ENCODE measurements around the gene NAALADL1.
A peak's percentile ranks its signal among the peaks of the same experiment; 100 is the strongest.

Gene NAALADL1

DNA sequence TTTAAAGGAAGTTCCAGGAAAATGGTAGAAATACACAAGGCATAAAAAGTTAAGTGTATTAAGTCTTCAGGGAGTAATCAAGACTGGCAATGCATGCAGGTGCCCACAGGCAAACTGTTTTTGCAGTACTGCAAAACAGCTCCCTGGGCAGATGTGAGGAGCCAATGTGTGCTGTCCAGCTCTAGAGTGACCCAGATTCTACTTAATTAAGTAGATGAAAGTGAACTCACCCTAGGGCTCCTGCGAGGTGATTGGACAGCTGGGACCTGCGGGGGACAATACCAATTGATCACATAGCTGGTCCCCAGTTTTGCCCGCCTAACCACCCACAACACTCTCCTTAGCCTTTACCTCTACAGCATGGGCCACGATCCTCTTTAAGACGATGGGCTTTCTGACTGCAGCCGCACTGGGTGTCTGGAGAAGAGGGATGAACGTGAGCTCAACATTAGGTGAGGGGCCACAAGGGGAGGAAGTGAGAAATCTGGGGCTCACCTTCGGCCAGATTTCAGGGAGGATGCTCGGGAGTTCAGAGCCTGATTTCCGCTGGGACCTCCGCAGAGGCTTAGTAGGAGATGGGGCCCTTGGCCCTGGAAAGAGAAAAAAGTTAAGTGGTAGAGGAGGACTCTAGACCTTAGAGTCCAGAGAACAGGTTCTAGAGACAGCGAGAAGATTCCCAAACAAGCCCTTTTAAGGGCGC is 24.9 kb upstream of the NAALADL1 start:
- no peak for DNase-seq

DNA sequence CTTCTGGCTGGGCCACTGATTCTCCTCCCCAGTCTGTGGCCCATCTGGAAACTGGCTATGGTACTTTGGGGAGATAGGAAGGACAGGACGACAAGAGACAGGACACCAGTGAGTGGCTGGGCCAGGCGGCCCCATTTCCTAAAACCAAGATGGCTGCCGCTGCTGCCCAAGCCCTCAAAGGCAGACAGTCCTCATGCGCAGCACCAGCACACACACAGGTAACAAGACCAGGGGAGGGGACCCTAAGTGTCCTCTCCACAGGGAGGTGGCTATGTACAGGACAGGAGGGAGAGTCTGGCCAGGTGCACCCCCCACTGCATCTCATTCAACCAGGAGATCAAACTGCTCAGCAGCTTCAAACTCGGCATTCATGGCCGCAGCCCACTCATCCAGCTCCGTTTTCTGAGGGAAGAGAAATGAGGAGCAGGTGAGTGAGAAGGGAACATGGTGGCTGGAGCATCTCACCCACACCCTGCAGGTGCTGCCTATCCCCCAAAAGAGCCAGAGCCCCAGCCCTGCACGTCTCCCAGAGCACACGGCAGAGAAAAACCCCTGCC is 20.5 kb upstream of the NAALADL1 start:
- DNase-seq = no peak

DNA sequence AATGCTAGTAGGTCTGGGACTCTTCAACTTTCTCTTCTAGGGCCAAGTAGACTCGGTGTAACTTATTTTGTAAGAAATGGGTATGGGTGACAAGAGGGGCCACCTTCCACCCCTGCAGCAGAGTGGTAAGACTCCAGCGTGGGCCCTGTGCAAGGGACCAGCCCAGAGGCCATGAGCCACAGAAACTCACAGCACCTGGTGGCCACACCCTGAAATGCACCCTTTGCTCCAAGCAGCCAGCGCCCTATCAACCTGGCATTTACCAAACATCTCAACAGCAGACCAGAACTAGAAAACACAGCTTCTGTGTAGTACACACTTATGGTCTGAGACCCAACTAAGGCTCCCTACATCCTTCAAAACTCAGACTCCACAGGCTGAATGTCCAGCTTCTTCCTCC is 19.8 kb upstream of the NAALADL1 start:
- peak in 3 of 4 experiments; percentile 48 to 72 (median 57) for DNase-seq

DNA sequence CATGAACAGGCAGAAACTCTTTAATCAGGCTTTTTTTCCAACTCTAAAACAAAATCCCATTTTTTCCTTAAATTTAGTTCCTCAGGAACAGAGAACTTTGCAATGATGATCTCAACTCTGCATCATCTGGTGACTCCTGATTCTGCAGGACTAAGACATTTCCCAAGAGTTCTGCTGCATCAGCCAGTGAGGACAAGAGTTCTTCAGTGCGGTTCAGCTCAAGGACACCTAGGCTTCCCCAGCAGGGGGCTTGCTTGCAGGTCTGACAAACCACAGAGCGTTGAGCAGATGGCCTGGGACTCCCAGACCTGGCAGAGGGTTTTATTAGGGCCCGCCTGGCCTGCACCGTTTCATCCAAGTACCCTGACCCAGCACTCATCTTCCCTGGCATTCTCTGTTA is 19.1 kb upstream of the NAALADL1 start:
- no peak for DNase-seq

DNA sequence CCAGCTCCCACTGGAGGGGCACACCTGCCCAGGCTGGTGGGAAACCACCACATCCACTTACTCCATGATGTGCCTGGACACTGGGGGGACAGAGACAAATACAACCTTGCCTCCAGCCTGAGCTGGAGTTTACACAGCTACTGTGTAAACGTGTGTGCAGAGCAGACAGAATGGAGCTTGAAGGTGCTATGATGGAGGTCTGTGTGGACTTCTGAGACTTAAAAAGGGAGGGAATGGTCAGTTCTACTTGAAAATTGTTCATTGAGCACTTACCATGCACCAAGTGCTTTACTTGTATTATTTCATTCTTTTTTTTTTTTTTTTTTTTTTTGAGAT is 14.2 kb upstream of the NAALADL1 start:
- no peak for DNase-seq

DNA sequence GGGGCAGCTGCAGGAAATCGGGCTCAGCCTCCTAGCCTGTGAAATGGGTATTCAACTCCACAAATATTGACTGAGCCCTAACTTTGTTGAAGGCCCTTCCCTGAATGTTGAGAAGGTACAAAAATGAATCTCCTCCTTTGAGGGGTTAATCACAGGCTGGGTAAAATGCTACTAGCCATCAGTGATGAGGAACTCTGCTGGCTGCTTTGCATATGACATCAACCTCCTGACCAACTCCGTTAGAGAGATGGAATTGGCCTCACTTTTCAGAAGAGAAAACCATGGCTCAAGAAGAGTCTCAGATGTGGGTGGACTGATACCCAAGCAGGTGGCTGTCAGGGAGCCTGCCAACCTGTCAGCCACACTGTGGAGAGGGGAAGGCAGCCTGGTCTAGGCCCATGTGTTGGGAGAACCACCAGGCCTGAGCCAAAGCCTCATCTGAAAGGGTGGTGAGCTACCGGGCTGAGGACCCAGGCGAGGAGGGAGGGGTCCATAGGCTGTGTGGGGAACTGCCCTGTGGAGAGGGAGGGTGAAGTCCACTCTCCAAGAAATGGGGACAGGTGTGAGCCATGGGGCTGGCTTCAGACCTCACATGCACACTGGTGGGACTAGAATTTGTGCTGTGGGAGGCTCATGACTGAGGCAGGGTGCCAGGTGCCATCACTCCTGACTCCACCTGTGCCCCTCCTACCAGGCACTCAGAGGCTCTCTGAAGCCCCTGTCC is 13.7 kb upstream of the NAALADL1 start:
- DNase-seq = no peak

DNA sequence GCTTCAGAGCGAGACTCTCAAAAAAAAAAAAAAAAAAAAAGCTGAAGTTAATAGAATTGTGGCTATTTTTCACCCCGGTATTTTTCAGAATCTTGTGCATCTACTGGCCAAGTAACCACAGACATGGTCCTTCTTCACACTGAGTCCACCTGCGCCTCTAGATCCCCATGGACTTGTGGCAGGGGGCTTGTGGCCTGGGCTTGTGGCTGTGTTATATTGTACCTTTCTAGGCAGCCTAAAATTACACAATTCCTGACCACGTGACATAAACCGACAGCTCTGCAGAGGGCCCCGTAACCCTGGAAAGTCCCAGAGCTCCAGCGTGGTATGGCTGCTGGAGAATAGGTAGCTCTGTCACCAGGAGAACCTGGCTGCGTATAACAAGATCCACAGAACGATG is 10.9 kb upstream of the NAALADL1 start:
- DNase-seq = no peak

DNA sequence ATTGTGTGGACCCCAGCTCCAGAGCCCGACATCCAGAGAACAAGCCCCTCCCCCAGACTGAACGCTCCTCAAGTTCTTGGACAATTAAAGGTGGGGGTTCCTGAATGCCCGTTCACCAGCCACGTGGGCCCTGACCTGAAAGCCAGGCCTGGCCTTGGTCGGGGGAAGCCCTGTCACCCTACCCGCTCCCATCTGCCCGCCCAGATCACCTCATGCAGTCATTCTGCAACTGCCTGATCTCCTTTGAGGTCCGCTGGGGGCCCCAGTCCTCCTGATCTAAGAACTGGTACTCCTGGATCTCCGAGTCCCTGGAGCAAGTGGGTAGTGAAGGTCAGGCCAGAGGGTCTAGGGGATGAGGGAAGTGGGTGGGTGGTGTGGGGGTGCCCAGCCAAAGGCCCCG is 9.1 kb upstream of the NAALADL1 start:
- DNase-seq = no peak

DNA sequence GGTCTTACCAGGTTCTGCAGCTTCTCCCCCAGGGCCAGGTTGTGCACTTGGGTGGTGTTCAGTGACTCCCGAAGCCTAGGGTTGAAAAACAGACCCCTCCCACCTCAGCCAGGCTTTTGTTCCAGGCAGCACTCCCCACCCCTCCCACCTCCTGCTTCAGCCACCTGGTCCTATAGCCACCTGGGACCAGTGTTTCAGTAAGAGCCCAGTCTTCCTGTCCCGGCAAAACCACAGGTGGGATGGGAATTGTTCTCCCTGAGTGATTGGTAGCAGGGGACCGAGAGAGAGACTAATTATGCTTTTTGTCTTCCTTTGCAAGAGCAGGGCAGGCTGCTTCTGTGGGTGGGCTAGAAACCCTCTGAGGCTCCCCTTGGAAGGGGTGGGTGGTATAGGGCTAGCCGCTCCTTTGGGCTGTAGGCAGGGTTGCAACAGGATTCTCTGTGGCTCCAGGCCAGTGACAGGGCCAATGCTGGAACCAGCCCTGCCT is 8.5 kb upstream of the NAALADL1 start:
- no peak for DNase-seq

DNA sequence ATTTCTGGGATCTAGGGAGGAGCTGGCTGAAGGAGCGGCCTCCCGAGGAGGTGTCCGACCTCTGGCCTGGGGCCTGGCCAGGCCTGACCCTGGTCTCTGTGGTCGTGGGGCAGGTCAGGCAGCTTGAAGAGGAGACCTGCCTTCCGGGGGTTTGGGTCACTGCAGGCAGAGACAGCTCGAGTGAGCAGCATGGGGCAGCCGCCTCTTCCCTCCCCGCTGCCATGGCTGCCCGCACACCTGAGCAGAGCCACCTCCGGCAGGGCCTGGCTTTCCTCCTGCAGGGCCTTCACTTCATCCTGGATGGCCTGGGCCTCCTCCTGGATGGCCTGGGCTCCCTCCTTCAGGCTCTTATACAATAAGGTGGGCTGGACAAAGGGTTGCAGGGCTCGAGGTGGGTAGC is 8.0 kb upstream of the NAALADL1 start:
- DNase-seq = no peak

DNA sequence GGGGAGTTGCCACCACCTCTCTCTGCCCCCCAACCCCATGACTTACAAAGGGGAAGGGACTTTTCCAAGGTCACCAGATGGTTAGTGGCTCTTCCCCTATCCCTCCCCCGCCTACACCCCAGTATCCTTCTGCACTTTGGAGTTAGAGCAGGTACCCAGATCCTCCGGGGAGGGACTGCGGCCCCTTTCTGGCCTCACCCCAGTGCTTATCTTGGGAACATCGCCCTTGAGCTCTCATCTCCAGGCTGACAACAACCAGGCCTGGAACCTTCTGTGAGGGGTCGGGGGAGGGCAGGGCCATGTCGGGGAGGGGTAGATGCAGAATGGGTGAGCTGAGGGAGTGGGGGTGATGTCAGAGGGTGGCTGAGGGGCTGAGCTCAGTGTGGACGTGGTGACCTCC is 7.5 kb upstream of the NAALADL1 start:
- no peak for DNase-seq

DNA sequence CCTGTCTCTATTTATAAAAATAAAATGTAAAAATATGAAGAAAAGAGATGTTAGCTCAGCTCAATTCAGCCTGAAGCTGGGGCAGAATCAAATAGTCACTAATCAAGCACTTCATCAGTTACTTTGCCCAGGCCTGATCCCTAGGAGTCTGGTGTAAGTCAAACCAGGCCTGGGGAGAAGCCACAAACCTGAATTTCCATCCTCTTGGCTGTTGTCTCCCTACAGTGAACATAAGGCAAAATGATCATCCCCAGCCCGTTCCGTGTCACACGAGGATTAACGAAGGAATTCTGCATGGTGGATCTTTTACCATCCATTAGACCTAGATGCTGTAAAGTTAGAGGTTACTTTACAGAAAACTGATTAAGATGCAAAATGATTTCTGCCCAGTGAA is 6.5 kb upstream of the NAALADL1 start:
- DNase-seq = no peak

DNA sequence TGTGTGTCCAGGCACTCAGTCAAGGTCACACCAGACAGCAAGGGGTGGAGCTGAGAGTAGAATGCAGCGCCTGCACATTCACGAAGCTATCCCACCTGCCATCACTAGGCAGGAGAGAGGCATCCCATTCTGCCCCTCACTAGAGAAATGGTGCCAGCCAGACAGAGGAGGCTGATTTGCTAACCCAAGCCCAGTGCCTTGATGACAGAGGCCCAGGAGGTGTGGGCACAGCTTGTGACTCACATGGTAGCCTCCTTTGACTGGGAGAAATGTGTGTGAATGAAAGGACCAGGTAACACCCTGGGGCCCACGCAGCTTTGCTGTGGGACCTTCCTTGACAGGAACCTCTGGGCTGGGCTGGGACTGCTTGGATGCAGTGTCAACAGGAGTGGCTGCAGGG is 5.2 kb upstream of the NAALADL1 start:
- no peak for DNase-seq

DNA sequence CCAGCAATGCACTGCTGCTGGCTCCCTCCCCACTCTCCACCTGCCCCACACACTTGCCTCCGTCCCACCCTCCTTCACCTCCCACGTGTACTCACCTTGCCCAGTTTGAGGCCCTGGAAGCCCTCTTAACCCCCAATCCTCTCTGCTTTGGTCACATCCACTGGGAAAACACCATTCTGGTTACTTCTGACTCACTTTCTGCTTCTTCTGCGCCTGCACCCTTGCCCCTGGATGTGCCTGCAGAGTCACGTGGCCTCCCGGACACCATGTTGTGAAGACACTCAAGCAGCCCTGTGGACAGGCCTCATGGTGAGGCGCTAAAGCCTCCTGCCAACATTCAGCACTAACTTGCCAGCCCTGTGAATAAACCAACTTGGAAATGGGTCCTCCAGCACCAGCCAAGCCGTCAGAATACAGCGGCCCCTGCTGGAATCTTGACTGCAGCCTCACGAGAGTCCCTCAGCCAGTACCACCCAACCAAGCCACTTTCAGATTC is 2.6 kb upstream of the NAALADL1 start:
- peak in 1 of 4 experiments; percentile 17 for DNase-seq

DNA sequence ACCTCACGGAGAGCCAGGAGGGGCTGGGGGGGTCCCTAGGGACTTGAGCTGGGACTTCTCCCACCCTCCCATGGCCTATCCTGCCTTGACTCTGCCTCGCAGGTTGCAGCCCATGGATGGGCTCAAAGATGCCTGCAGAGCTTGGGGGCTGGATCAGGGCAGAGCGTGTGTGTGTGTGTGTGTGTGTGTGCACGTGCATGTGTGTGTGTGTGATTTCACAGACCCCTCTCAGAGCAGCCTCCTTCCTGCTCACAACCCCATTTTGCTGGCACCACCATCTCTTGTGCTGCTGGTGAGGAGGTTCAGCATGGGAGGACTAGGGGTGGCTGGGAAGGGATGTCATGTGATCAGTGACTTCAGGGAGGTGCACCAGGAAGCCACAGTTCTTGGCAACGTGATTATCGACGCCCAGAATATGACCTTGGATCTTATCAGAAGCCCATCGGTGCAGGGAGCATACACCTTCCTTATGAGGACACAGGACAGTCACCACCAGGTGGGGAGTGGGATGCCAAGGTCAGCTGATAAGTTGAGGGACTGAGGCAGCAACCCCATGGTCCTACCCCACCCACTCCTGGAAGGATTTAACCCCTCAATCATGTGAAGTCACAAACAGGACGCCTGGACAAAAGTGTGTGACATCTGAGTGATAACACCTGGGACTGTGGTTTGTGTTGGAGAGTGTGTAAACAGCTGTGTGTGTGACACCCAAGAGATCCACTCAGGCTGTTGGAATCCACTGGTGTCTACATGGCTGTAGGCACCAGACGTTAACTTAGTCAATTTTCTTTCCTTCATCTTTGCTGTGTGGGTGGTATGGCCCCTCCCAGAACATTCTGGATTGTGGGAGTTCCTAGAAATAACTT is 1.8 kb upstream of the NAALADL1 start:
- no peak for DNase-seq

DNA sequence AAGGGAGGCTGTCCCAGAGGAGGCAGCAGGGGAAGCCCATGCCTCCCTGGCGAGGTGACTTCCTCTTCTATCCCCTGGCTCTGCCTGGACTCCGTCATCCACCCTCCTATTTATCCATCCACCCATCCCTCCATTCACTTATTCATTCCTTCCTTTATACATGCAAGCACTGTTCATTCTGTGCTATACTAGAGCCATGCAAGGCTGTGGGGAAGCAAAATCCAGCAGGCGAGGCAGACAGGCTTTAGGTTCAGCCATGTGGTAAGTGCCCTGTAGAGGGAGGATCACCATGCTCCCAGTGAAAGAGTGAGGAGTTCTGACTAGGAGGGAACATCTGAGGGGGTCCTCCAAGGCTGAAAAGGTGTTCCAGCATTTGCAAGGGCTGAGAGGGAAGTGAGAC is 1.2 kb upstream of the NAALADL1 start:
- DNase-seq = no peak

DNA sequence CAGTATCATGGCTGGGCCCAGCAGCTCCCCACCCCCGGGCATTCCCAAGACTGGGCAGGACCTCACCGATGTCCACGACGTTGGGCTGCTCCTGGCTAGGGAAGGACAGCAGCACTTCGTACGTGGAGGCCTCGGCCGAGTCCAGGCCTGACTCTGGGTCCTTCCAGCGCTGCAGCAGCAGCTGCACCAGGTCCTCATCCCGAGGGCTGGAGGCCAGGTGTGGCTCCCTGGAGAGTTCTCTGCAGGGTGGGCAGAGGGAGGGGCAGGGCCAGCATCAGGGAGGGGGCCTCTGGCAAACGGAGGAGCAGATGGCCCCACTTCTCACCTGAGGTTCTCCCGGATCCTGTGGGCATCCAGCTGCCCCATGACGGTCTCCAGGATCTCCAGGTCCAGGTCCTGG is 341 bp downstream of the NAALADL1 start:
- no peak for DNase-seq

DNA sequence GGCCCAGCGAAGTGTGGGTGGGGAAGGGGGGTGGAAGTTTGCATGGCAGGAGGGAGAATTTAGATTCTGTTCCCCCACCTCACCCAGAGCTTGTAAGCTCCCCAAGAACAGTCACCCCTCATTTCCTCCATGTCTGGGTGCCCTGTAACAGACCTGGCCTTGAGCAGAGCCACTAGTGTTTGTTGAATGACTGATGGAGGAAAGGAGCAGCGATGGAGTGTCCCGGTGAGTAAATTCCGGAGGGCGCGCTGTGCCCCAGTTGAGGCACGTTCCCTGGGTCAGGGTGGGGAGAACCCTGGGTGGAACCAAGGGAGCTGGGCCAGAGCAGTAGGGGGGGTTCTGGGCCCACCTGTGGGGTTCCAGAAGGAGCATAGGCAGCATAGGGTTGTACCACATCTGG is 827 bp downstream of the NAALADL1 start:
- DNase-seq = no peak

DNA sequence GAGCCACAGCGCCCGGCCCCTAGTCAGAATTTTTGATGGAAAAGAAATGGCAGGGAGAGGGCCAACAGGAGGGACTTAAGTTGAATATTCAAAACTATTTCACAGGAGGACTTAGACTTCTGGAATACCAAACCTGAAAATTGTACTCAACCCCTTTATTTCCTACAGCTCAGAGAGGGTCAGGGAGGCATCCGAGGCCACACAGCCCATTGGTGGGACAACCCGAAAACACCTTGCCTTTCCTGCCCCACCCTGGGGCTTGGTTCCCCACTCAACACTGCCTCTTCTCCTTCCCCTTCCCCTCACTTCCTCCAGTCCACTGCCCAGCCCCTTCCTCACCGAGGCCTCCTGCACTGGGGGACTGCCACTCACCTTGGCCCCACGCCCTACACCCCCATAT is 1.4 kb downstream of the NAALADL1 start:
- no peak for DNase-seq

DNA sequence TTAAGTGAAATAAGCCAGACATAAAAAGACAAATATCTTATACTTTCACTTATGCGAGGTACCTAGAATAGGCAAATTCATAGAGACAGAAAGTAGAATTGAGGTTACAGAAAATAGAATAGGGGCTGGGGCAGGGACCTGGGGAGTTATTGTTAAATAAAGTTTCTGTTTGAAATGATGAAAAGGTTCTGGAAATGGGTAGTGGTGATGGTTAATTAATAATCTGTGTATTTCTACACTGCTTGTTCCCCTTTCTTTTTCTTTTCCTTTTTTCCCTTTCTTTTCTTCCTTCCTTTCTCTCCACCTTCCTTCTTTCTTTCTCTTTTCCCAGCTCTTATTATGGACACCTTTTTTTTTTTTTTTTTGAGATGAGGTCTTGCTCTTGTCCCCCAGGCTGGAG is 2.8 kb downstream of the NAALADL1 start:
- no peak for DNase-seq

DNA sequence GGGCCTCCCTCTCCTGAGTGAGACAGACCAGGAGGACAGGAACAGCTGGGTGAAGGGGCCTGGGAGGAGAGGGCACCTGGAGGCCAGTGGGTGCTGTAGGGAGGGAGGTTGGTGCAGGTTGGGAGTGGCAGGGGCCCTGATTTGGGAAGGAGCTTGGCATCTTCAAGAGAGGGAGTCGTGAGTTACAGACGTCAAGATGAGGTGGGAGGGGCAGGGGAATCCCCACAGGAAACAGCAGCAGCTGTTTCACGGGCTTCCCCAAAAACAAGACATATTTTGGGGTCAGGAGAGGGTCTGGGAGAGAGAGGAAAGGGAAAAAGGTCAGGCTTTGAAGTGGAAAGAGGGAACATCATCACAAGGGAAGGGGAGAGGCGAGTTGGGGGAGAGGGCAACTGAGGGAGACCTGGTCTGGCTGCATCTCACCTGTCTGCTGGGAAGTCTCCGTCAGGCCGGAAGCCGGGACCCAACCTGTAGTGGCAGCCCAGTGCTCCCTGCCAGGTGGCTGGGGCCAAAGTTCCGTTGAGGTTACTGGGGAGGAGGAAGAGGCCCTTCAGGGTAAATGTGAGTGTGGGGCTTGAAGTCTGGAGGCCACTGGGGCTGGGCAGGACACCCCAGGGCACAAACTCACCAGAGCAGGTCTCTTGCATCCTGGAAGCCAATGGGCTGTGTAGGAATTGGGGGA is 4.4 kb downstream of the NAALADL1 start:
- DNase-seq = no peak

DNA sequence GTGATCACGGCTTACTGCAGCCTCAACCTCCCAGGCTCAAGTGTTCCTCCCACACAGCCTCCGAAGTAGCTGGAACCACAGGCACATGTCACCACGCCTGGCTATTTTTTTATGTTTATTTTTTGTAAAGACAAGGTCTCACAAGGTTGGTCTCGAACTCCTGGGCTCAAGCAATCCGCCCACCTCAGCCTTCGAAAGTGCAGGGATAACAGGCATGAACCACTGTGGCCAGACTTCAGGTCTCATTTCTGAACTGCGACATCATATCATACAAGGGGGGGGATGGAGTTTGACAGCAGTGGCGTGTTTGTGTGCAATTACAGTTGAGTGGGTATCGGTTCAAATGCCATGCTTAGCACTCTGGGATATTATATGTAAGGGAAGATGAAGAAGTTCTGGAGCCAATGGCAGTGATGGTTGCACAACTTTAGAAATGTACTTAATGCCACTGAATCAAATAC is 6.9 kb downstream of the NAALADL1 start:
- no peak for DNase-seq
